Right lobe of liver (tissue), 6 donors: ENCODE data around the gene VRK3. TPM values are rescaled to one million over a fixed set of nuclear protein-coding genes. Genes with fewer than 3 reads are reported as not detected.
A peak's percentile ranks its signal among the peaks of the same experiment; 100 is the strongest.

ENCODE experiments used
- ATAC-seq, 4 donors: fragments of 200-7000 bp; cut with Tn5 transposase; one replicate each; pipeline ENCODE4 v1.9.1; 2020; ENCODE audit warnings: mild to moderate bottlenecking in 4 of 4, moderate library complexity in 4 of 4
- DNase-seq, 3 donors: peaks; one replicate each; pipeline ENCODE4 v3.0.0-alpha.2; 2020
- H3K27ac ChIP-seq, 3 donors: fragments of 200-600 bp; one replicate each; pipeline ENCODE4 v1.8.0; 2022
- H3K27me3 ChIP-seq, 2 donors: fragments of 200-600 bp; one replicate each; pipeline ENCODE4 v1.8.0; 2022
- H3K36me3 ChIP-seq, 4 donors: fragments of 200-600 bp; sonication (generic) in 1 of 4; one replicate each; pipeline versions ENCODE4 v1.5.1 to v1.8.0; 2017 to 2022; ENCODE audit warnings: control low read depth in 1 of 4
- H3K4me1 ChIP-seq, 4 donors: fragments of 200-600 bp; sonication (generic) in 1 of 4; one replicate each; pipeline versions ENCODE4 v1.5.1 to v1.8.0; 2017 to 2022; ENCODE audit warnings: control low read depth in 1 of 4
- H3K4me3 ChIP-seq, 3 donors: fragments of 200-600 bp; one replicate each; pipeline ENCODE4 v1.8.0; 2022
- H3K9me3 ChIP-seq, 4 donors: fragments of 200-600 bp; sonication (generic) in 1 of 4; one replicate each; pipeline versions ENCODE4 v1.5.1 to v1.8.0; 2017 to 2022; ENCODE audit warnings: control low read depth in 1 of 4
- CTCF ChIP-seq, 4 donors: fragments of 200-600 bp in 3 of 4; fragments of 450-650 bp in 1 of 4; IDR thresholded peaks; one replicate each; pipeline versions ENCODE4 v1.5.1 to v1.8.0; 2016 to 2022; ENCODE audit warnings: antibody characterized with exemption in 4 of 4, mild to moderate bottlenecking in 2 of 4
- POLR2A ChIP-seq: fragments of 450-650 bp; IDR thresholded peaks from one replicate; pipeline ENCODE4 v1.6.1; 2017; ENCODE audit warnings: antibody characterized with exemption, mild to moderate bottlenecking
- WGBS: methylation state at CpG from one replicate; pipeline ENCODE4 v1.1.6; 2018; ENCODE audit warnings: low coverage, low lambda C conversion rate; ENCODE audit not compliant: insufficient coverage; ENCODE audit errors: missing lambda C conversion rate; 5-methylcytosine and 5-hydroxymethylcytosine counted together
- intact Hi-C, 2 donors: fragments of 100-400 bp; cut with DNase I; formaldehyde crosslinking; loops; one replicate each; pipeline versions ENCODE4 v1.11.2 to v1.14.1; 2022
- total RNA-seq, 6 experiments: library from RNA; depleted of rRNA in 2 of 6; stranded (reverse); fragments of >200 nt in 2 of 6; fragmentation: NEBNext Ultra II Directional in 3 of 6; extraction: Animal tissue kit (Norgen Biotek cat#: 25700) in 3 of 6; gene quantifications; one replicate each; pipeline versions ENCODE4 v1.1.0 to v1.2.4, GENCODE V29; 2016 to 2023
- donor health status: DM: no; HTN: yes; CAD: no.
- donor health status: DM: no; HTN: no; CAD: no.
- donor health status: DM: no; HTN: no; CAD: no.
- donor health status: DM: no; HTN: yes; CAD: no.
- donor health status: DM: no; HTN: yes; CAD: no.

Gene VRK3
- total RNA-seq, 6 experiments from 2014 or later: 29.6 to 44.2 (median 33.0) TPM

- no peaks in the 10 kb centered on the region for H3K9me3 ChIP-seq
- H3K4me3 ChIP-seq: no peak overlapping the region
- no peaks in the 10 kb centered on the region for H3K27me3 ChIP-seq
- no peak for TF ChIP-seq CTCF (IDR thresholded peaks at IDR 0.05)
- no peak for TF ChIP-seq POLR2A
- peaks cover 2 to 40% (median 17%) of the 10 kb centered on the region in 4 donors for H3K36me3 ChIP-seq
- intact Hi-C loops: no loop called here
- H3K27ac ChIP-seq: no peak overlapping the region
- no peak for ATAC-seq
- no peak for DNase-seq
- no peaks in the 10 kb centered on the region for H3K4me1 ChIP-seq
- 100% methylated on average over 3 of the region's 3 CpGs for WGBS
These were observed 11.7 kb upstream of the VRK3 start for GRCh38 chr19:50036908-50037307.

GRCh38 chr19:50030937-50031336 is 5.8 kb upstream of the VRK3 start:
- peaks cover 0 to 19% (median 0%) of the 10 kb centered on the region in 4 donors for H3K36me3 ChIP-seq

DNA sequence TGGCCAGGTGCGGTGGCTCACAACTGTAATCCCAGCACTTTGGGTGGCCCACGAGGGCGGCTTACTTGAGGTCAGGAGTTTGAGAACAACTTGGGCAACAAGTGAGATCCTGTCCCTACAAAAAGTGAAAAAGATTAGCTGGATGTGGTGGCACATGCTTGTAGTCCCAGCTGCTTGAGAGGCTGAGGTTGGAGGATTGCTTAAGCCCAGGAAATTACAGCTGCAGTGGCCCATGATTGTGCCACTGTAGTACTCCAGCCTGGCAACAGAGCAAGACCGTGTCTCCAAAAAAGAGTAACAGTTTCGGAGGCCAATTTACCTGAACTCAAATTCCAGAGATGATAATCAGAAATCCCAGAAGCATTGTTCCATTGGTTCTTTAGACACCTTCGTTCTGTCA is 5.1 kb upstream of the VRK3 start:
- DNase-seq: no peak
- H3K27me3 ChIP-seq: no peaks in the 10 kb centered on the region
- WGBS: 88% methylated on average over 5 of the region's 6 CpGs
- ATAC-seq: no peak
- no peak overlapping the region for H3K27ac ChIP-seq
- H3K36me3 ChIP-seq: peaks cover 0 to 19% (median 0%) of the 10 kb centered on the region in 4 donors
- TF ChIP-seq CTCF (IDR thresholded peaks at IDR 0.05) (no peak), POLR2A (no peak)
- intact Hi-C loops: no loop called here
- peaks cover 0 to 10% (median 2%) of the 10 kb centered on the region in 4 donors for H3K4me1 ChIP-seq
- H3K9me3 ChIP-seq: no peaks in the 10 kb centered on the region
- H3K4me3 ChIP-seq: no peak overlapping the region

More at GRCh38 chr19:50030937-50031336, 5.8 kb upstream of the VRK3 start:
- 40% methylated on average over 1 of the region's 11 CpGs for WGBS
- Histone ChIP-seq H3K4me3 (no peak overlapping the region), H3K4me1 (peaks cover 0 to 10% (median 2%) of the 10 kb centered on the region in 4 donors), H3K9me3 (no peaks in the 10 kb centered on the region), H3K27ac (no peak overlapping the region), H3K27me3 (no peaks in the 10 kb centered on the region)
- peak; percentile 39 to 73 (median 56) for ATAC-seq
- intact Hi-C loops: no loop called here
- no peak for DNase-seq
- TF ChIP-seq CTCF (IDR thresholded peaks at IDR 0.05) (no peak), POLR2A (no peak)

GRCh38 chr19:50026550-50026906 is 1.4 kb upstream of the VRK3 start:
- Histone ChIP-seq H3K27ac (no peak overlapping the region), H3K27me3 (no peaks in the 10 kb centered on the region), H3K36me3 (peaks cover 0 to 7% (median 0%) of the 10 kb centered on the region in 4 donors), H3K4me1 (peaks cover 0 to 27% (median 10%) of the 10 kb centered on the region in 4 donors), H3K9me3 (no peaks in the 10 kb centered on the region), H3K4me3 (peak overlapping the region; percentile 65 to 91 (median 85))
- ATAC-seq: no peak
- DNase-seq: no peak
- TF ChIP-seq CTCF (IDR thresholded peaks at IDR 0.05): no peak
- no peak for TF ChIP-seq POLR2A
- WGBS: 84% methylated on average over 7 of the region's 7 CpGs
- intact Hi-C loops: no loop called here
